ENCODE measurements around the gene TBX19. TPM values are rescaled to one million over a fixed set of nuclear protein-coding genes. Genes with fewer than 3 reads are reported as not detected.

Gene TBX19
- total RNA-seq, 1 experiment from 2014 or later, result 2.0 TPM

DNA sequence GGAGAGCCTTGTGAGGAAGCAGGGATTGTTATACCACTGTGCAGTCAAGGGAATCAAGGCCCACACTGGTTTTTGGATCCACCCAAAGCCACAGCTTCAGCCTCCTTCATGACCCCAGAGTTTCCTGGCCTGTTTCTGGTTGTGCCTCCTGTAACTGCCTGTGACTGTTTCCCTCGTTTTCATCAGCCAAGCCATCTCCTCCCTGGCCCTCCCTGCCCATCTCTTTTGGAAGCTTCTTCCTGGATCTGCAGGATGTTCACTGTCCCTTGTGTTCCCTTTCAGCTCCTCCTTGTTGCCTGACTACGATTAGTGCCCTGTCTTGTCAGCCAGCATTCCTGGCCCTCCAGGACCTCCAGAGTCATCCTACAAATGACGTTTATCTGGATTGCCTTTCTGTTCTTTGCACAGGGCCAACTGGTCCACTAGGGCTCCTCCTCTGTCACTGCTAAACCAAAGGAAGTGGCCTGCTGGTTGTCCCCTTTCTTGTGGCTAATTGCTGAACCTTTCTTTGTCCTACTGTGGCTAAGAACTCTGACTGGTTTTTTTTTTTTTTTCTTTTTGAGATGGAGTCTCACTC, 37.0 kb upstream of the TBX19 start:
- no peak overlapping the region for H3K27ac ChIP-seq
- CTCF ChIA-PET, result no interaction called here
- no peaks in the 10 kb centered on the region for H4K20me1 ChIP-seq (ENCODE audit: insufficient read depth)
- no TSS peak for BruUV-seq (replicated peaks)
- H3F3A ChIP-seq (ENCODE audit: insufficient read depth, low read depth), result no peaks in the 10 kb centered on the region; the same call in 1 of the 2 replicates
- intact Hi-C loops (cut with micrococcal nuclease; ENCODE audit: unreplicated experiment), result no loop called here
- no peak overlapping the region for H3K4me2 ChIP-seq
- no peak overlapping the region for H2AFZ ChIP-seq
- H3K27me3 ChIP-seq (ENCODE audit: insufficient read depth, low read depth), result no peaks in the 10 kb centered on the region
- H3K9me3 ChIP-seq (ENCODE audit: insufficient read depth, low read depth), result no peaks in the 10 kb centered on the region
- DNase-seq, result peak in 1 of 2 experiments; percentile 34
- H3K79me2 ChIP-seq (ENCODE audit: low read depth), result no peaks in the 10 kb centered on the region
- no peaks in the 10 kb centered on the region for H3K4me1 ChIP-seq (replicated peaks; ENCODE audit: insufficient read depth)
- H3K4me3 ChIP-seq, result no peak overlapping the region
- POLR2A ChIA-PET (ENCODE audit: unreplicated experiment), result interaction anchor here (0.6 kb wide), 1 partner anchor 63 kb away, joined by 8 read pairs; no protein-coding TSS in a partner anchor
- peaks cover 35% of the 10 kb centered on the region for H3K36me3 ChIP-seq (ENCODE audit: low read depth)
- H3K9me2 ChIP-seq (ENCODE audit: insufficient read depth), result no peaks in the 10 kb centered on the region
- TF ChIP-seq, protein P1, sequence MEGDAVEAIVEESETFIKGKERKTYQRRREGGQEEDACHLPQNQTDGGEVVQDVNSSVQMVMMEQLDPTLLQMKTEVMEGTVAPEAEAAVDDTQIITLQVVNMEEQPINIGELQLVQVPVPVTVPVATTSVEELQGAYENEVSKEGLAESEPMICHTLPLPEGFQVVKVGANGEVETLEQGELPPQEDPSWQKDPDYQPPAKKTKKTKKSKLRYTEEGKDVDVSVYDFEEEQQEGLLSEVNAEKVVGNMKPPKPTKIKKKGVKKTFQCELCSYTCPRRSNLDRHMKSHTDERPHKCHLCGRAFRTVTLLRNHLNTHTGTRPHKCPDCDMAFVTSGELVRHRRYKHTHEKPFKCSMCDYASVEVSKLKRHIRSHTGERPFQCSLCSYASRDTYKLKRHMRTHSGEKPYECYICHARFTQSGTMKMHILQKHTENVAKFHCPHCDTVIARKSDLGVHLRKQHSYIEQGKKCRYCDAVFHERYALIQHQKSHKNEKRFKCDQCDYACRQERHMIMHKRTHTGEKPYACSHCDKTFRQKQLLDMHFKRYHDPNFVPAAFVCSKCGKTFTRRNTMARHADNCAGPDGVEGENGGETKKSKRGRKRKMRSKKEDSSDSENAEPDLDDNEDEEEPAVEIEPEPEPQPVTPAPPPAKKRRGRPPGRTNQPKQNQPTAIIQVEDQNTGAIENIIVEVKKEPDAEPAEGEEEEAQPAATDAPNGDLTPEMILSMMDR (conservative IDR thresholded peaks at IDR 0.05), result no peak
- TF ChIP-seq EZH2 (IDR thresholded peaks at IDR 0.05; ENCODE audit: low read depth), result no peak

- Histone ChIP-seq H2AFZ (no peak overlapping the region), H3K4me1 (replicated peaks; ENCODE audit: insufficient read depth) (no peaks in the 10 kb centered on the region), H3K79me2 (ENCODE audit: low read depth) (0 out of 2 replicates have a peak, but pooled peaks cover 6% of the 10 kb centered on the region), H3K27me3 (ENCODE audit: insufficient read depth, low read depth) (no peaks in the 10 kb centered on the region), H3K4me2 (no peak overlapping the region), H3F3A (ENCODE audit: insufficient read depth, low read depth) (peaks cover 4% of the 10 kb centered on the region; the same call in 1 of the 2 replicates), H3K36me3 (ENCODE audit: low read depth) (peaks cover 39% of the 10 kb centered on the region), H3K9me3 (ENCODE audit: insufficient read depth, low read depth) (no peaks in the 10 kb centered on the region), H3K4me3 (no peak overlapping the region), H3K27ac (no peak overlapping the region), H3K9me2 (ENCODE audit: insufficient read depth) (no peaks in the 10 kb centered on the region), H4K20me1 (ENCODE audit: insufficient read depth) (no peaks in the 10 kb centered on the region)
- TF ChIP-seq, protein P1 (conservative IDR thresholded peaks at IDR 0.05), result no peak
- no peak for TF ChIP-seq EZH2 (IDR thresholded peaks at IDR 0.05; ENCODE audit: low read depth)
- DNase-seq, result no peak
- ChIA-PET POLR2A (ENCODE audit: unreplicated experiment) (no interaction called here), CTCF (no interaction called here)
- intact Hi-C loops (cut with micrococcal nuclease; ENCODE audit: unreplicated experiment), result no loop called here
- BruUV-seq (replicated peaks), result no TSS peak
Measured at GRCh38 chr1:168245042-168245441, 35.6 kb upstream of the TBX19 start.

DNA sequence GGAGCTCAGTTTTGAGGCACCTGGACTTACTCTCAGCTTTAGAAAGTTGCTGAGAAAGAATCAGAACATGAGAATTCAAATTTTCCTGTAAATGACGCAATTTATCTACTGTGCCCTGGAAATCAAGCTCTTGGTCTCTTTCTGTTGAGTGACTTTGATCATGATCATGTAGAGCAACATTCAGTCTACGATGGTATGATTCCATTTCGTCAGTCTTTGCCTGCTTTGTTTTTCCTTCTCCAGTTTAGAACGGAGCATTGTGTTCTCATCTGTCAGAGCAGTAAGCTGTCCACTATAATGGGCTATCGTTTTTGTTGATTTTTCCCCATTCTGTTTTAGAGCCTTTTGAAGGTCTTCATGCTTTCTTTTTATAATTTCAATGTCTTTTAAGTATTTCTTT, 34.2 kb upstream of the TBX19 start:
- H3K4me1 ChIP-seq (replicated peaks; ENCODE audit: insufficient read depth), result no peaks in the 10 kb centered on the region
- no peaks in the 10 kb centered on the region for H3K27me3 ChIP-seq (ENCODE audit: insufficient read depth, low read depth)
- TF ChIP-seq, protein P1 (conservative IDR thresholded peaks at IDR 0.05), result no peak
- TF ChIP-seq EZH2 (IDR thresholded peaks at IDR 0.05; ENCODE audit: low read depth), result no peak
- no peak overlapping the region for H2AFZ ChIP-seq
- no peaks in the 10 kb centered on the region for H4K20me1 ChIP-seq (ENCODE audit: insufficient read depth)
- peaks cover 42% of the 10 kb centered on the region for H3K36me3 ChIP-seq (ENCODE audit: low read depth)
- CTCF ChIA-PET, result no interaction called here
- intact Hi-C loops (cut with micrococcal nuclease; ENCODE audit: unreplicated experiment), result no loop called here
- H3F3A ChIP-seq (ENCODE audit: insufficient read depth, low read depth), result peaks cover 4% of the 10 kb centered on the region; the same call in 1 of the 2 replicates
- no peaks in the 10 kb centered on the region for H3K9me2 ChIP-seq (ENCODE audit: insufficient read depth)
- H3K27ac ChIP-seq, result no peak overlapping the region
- H3K4me3 ChIP-seq, result no peak overlapping the region
- no peak for DNase-seq
- H3K79me2 ChIP-seq (ENCODE audit: low read depth), result 0 out of 2 replicates have a peak, but pooled peaks cover 6% of the 10 kb centered on the region
- BruUV-seq (replicated peaks), result no TSS peak
- POLR2A ChIA-PET (ENCODE audit: unreplicated experiment), result no interaction called here
- H3K9me3 ChIP-seq (ENCODE audit: insufficient read depth, low read depth), result no peaks in the 10 kb centered on the region
- no peak overlapping the region for H3K4me2 ChIP-seq
